T-helper 1 cell (primary cell): Measurements from ENCODE around the gene NDST3.
A peak's percentile ranks its signal among the peaks of the same experiment; 100 is the strongest.

Experiments used
- DNase-seq, 5 donors: peaks; one replicate each; pipeline ENCODE4 v3.0.0-alpha.2; 2012 to 2020

NDST3 gene

DNA sequence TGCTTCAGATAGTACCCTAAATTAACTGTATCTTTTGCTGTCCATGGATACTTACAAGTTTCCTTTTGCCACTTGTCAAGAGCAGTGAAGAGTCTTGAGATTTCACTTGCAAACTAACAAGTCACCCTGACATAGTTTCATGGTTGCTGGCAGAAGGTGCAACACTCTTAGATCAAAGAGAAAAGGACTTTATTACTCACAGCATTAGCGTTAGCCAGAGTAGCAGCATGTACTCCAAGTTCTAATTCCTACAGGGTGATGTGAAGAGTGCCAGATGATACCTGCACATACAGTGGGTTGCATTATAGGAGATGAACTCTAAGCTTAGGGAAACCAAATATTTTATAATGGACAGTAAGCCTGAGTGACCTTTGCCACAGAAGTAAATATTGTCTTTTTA, 47.9 kb downstream of the NDST3 start:
- DNase-seq: no peak

- DNase-seq: no peak
Observed at GRCh38 chr4:118085700-118086099, 51.4 kb downstream of the NDST3 start.

GRCh38 chr4:118086344-118086743, 52.1 kb downstream of the NDST3 start:
- peak in 1 of 5 donors; percentile 1 for DNase-seq

DNA sequence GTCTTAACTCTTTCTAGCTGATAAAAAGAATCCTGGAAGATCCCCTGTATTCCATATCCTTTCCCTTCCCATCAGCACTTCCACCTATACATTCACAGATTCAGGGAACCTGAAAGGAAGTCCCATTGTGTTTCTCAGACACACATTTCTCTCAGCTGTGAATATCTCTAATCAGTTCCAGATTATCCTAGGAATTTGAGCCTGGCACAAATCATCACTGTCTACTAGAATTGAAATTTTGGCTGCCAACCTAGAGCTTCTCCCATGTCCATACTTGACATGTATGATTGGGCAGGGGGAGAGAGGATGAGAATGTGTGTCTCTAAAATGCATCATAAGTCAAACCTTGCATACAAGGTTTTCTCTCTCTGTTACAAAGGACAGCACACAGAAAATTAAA, 53.1 kb downstream of the NDST3 start:
- DNase-seq: no peak

- DNase-seq: no peak
Observed at GRCh38 chr4:118099106-118099505, 64.8 kb downstream of the NDST3 start.

DNA sequence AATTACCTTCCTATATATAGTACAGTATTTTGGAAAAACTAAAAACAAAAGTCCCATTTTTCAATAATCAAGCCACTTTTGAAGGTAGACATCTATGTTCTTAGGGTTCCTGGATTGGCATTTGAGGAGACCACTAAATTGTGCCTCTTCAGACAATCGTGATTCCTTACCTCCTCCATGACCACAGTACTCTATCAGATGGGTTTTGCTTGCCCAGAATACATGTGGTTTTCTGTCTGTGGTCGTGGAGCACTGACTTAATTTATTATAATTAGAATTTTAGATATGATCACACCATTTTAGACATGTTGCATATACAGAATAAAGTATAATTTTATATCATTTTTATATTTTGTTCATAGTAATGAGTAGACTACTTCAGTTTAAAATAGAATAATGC, 67.9 kb downstream of the NDST3 start:
- no peak for DNase-seq

GRCh38 chr4:118112117-118113046, 78.1 kb downstream of the NDST3 start:
- DNase-seq: no peak

DNA sequence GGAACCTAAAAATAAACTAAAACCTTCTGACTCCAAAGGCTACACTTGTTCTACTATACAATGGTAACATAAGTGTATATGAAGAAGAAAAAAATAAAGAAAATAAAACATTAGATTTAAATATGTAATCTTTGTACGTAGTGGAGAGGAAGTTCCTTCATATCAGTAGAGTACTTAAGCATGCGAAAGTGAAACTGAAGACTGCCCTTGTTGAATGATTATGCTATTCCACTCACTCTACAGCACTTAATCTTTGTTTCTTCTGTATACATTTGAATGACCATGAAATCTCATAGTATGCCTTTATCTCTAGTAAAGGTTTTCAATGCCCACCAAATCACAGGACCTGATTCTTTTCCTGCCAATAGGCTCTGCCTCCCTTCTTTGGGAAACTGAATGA, 78.9 kb downstream of the NDST3 start:
- peak in 1 of 5 donors; percentile 4 for DNase-seq

DNA sequence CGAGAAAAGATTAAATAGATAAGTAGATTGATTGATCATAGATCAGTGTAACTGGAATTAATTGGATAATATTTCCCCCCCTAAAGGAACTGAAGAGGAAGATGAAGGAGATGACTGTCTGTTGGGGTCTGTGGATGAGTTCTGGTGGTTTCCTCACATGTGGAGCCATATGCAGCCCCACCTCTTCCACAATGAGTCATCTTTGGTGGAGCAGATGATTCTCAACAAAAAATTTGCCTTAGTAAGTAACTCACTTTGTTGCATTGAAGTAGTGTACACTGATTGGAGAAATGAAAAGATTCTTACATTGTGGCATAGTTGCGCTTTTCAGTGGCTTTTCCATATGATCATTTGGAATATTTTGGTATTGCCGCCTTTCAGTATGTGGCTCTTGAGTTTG, 80.4 kb downstream of the NDST3 start:
- DNase-seq: no peak

GRCh38 chr4:118120120-118120760, 86.0 kb downstream of the NDST3 start:
- no peak for DNase-seq

DNA sequence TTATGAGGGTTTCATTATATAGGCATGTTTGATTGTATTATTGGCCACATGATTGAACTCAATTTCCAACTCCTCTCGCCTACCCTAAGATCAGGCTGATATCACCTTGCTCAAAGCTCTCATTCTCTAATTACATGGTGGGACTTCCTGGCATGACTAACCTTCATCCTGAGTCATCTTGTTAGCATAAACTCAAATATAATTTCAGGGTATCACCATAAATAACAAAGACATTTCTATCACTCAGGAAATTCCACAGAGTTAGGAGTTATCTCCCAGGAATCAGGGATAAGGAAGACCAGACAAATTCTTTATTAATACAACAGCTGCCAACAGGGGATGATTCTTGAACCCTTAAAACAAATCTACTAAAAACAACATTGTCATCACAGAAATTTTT, 90.7 kb downstream of the NDST3 start:
- no peak for DNase-seq

- no peak for DNase-seq
Observed at GRCh38 chr4:118139241-118139640, 105.0 kb downstream of the NDST3 start.

GRCh38 chr4:118141240-118141639, 107.0 kb downstream of the NDST3 start:
- DNase-seq: no peak

DNA sequence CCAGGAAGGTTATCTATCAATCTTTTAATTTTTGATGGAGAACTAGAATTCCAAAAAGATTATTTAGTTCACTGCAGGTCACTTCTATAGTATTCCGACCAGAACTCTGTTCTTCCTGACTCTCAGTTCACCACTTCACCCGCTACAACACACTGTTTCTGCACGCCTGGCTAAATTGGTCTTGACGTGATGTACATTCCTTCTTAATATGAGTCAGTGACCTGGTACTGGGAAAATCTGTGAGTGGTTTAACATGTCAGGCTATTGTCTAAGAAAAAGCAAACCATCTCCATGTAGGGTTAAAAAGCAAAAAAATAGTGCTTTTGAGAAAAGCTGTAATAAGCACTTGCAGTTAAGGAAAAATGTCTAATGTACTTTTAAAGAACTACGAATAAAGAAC, 120.4 kb downstream of the NDST3 start:
- DNase-seq: no peak

GRCh38 chr4:118155516-118155915, 121.2 kb downstream of the NDST3 start:
- no peak for DNase-seq

DNA sequence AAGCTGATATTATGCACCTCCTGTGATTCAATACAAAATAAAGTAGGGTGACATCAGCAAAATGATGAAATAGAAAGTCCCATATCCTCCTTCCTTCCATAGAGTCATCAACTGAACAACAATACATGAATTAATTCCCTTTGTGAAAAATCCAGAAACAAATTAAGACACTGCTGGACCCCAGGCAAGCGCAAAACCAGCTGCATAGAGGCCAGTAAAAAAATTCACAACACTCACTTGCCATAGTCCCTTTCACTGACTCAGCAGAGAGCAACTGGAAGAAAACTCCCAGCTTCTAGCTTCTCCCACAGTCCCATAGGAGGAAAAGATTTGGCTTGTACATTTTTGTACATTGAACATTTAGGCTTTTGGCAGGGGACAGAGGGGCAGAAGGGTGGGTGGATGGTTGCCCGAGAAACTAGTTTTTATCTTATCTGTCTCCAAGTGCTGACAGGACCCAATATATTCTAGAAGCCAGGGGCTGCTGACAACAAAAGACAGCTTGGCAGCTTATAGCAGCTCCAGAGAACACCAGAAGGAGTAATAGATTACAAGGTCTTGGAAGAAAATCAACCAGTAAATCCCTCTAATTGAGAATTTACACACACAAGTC, 124.6 kb downstream of the NDST3 start:
- no peak for DNase-seq

GRCh38 chr4:118167306-118167705, 133.0 kb downstream of the NDST3 start:
- DNase-seq: no peak

- DNase-seq: no peak
Observed at GRCh38 chr4:118171381-118171780, 137.1 kb downstream of the NDST3 start.

DNA sequence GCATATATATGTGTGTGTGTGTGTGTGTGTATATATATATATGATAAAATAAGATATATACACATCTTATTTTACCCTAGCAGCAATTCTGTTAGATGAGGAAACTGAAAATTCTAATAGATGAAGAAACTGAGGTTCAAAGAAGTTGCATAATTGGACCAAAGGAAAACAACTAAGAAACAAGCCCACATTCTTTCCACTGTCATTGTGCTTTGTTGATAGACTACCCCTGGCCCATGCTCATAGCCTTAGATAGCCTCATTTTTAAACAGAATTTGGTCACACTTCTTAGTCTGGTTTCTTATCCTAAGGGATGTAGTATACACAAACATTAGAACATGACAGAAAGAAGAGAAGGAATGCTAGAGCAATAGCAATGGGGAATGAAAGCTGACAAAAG, 138.8 kb downstream of the NDST3 start:
- DNase-seq: no peak

DNA sequence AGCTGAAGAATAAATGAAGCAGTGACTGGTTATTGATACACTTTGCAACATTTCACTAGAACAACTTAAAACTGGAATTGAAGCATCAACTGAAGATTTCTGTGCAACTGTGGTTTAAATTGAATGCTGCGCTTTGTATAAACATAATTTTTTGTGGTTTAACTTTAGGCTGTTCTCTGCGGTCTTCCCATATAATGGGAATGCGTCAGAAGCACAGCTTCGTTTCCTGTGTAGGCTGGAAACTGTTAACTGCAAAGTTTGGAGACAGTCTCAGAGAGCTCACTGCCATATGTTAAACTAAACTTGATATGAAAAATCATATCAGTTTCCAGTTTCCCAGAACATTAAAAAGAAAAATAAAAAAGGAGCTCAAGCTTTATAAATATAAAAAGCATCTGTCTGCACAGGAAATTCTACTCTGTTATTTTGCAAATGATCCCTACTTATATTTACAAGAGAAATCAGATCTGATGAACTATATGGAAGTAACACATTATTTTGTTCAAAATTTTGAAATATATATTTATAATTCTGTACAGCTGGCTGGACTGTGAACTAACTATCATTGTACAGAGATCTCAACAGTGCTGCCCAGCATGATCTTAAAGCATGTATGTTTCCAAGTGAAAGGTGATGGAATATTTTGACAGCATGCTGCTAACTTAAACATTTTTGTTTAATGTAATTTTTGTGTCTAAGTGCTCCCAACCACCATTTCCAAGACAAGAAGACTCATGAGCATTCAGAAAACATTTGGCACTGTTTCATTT, 139.9 kb downstream of the NDST3 start:
- DNase-seq: peak in 1 of 5 donors; percentile 13

- no peak for DNase-seq
Observed at GRCh38 chr4:118175506-118175905, 141.2 kb downstream of the NDST3 start.

DNA sequence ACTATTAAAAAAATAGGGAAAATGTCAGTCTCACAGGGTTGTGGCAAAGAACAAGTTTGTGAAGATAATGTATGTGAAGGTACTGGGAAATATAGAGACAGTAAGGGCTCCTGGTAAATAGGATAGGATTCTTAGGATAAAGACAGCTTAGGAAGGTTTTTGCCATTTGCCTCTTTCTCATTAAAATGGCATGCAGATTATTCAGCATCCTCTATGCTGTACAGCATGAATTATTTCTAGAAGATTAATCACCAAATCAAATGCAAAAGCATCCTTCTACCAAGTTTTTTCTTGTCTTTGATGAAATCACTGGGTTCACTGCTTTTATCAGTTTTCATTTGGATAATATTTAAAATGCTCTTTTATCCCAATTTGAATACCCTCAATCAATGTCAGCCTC, 142.8 kb downstream of the NDST3 start:
- no peak for DNase-seq

DNA sequence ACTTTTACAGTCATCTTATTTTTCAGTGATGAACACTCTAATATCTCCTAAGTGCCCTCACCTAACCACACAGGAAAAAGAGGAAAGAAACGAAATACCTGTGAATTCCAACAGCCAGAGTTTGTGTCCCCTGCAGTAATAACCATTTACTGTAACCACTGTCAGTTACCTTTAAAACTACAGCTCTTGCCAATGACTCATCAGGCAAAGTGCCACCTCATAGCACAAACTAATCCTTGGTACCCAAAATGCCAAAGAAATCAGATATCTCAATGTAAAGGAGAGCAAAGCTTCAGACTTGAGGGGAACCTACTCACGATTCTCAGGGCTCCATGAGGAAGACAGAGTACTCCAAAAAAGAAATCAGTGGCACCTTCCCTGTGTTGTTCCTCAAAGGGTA, 146.5 kb downstream of the NDST3 start:
- no peak for DNase-seq
